Epithelial cell of esophagus (primary cell): ENCODE results near the gene RBM20.

Experiments used
- DNase-seq: peaks from one replicate; pipeline ENCODE4 v3.0.0; 2010; ENCODE audit warnings: low read depth
- H3K4me3 ChIP-seq: 2 replicates; pipeline ENCODE4 v1.5.1; 2011; ENCODE audit warnings: mild to moderate bottlenecking, low read length, control low read depth
- TF ChIP-seq, protein P1 (sequence below): IDR thresholded peaks from 2 replicates; pipeline ENCODE4 v1.5.1; 2011; ENCODE audit warnings: low read depth, mild to moderate bottlenecking, low read length, control low read depth, inconsistent platforms; ENCODE audit not compliant: insufficient read depth; ENCODE audit errors: missing control alignments

Gene RBM20

GRCh38 chr10:110643035-110643652 is 992 bp upstream of the RBM20 start:
- H3K4me3 ChIP-seq: peak overlapping the region; percentile 21
- TF ChIP-seq, protein P1, sequence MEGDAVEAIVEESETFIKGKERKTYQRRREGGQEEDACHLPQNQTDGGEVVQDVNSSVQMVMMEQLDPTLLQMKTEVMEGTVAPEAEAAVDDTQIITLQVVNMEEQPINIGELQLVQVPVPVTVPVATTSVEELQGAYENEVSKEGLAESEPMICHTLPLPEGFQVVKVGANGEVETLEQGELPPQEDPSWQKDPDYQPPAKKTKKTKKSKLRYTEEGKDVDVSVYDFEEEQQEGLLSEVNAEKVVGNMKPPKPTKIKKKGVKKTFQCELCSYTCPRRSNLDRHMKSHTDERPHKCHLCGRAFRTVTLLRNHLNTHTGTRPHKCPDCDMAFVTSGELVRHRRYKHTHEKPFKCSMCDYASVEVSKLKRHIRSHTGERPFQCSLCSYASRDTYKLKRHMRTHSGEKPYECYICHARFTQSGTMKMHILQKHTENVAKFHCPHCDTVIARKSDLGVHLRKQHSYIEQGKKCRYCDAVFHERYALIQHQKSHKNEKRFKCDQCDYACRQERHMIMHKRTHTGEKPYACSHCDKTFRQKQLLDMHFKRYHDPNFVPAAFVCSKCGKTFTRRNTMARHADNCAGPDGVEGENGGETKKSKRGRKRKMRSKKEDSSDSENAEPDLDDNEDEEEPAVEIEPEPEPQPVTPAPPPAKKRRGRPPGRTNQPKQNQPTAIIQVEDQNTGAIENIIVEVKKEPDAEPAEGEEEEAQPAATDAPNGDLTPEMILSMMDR: no peak
- no peak for DNase-seq

- no peak overlapping the region for H3K4me3 ChIP-seq
- TF ChIP-seq, protein P1: no peak
- DNase-seq: no peak
Measured at GRCh38 chr10:110644598-110645462, 694 bp downstream of the RBM20 start.

DNA sequence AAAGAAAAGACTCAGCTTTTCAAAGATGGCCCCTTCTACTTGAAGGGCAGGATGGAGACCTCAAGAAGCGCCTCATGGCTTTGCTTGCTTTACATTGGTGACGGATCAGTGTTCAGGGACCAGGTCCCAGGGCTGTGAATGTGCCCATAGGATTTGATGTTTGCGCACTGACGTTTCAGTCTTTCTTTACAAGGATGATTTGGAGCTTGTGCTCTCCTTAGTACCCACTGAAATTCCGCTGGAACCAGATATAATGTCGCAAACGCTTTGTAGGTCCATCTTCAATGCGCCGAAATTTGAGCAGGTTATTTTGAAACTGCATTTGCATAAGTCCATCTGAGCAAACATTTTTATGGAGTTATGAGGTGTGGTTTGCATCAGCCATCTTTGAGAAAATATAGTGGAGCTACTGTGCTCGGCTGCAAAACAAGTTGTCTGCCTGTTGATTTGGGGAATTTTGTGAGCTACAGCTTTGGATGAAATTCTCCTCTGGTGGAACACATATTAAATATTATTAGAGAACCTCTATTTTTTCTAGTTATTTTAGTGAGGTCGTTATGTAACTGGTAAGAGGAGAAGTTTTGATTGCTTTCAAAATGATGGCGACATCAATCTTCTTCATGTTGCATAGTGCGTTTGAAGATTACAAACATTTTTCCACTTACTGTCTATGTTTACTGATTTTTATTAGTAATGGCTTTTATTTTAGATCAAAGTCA is 2.4 kb downstream of the RBM20 start:
- DNase-seq: no peak
- TF ChIP-seq, protein P1: no peak
- no peak overlapping the region for H3K4me3 ChIP-seq

- H3K4me3 ChIP-seq: no peak overlapping the region
- DNase-seq: peak; percentile 24
- TF ChIP-seq, protein P1: no peak
Measured at GRCh38 chr10:110647136-110647430, 2.9 kb downstream of the RBM20 start.

DNA sequence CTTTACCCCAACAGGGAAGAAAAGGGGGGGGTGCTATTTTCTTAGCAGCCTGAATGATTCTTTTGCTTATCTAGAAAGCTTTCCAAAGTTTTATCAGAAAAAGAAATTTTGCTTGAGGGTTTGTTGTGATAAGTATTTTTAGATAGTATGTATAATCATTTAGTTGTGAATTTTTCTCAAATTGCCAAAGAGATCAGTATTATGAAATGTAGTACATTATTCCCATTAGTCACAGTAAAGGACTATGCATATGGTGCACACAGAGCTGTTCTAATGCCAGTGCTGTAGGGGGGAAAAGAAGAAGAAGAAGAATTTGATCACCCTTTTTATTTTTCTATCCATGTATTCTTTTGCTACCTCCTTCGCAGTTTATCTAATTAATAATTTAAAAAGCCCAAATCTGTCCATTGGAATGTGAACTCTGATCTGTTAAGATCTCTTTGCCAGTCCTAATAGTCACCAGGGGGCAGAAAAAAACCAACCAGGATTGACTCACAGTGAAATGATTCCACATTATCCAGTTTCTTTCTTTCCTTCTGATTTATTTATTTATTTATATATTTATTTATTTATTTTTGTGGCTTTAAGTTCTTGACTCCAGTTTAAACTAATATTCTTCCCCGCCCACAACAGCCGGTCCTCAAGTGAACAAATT is 4.7 kb downstream of the RBM20 start:
- no peak overlapping the region for H3K4me3 ChIP-seq
- DNase-seq: peak; percentile 9
- TF ChIP-seq, protein P1: no peak

- H3K4me3 ChIP-seq: no peak overlapping the region
- DNase-seq: no peak
- TF ChIP-seq, protein P1: no peak
Measured at GRCh38 chr10:110649347-110650264, 5.5 kb downstream of the RBM20 start.
